Ecto neural progenitor cell (in vitro differentiated cells): ENCODE data around the gene TCIRG1.
A peak's percentile ranks its signal among the peaks of the same experiment; 100 is the strongest.

Source experiments
- DNase-seq: peaks from one replicate; pipeline ENCODE4 v3.0.0-alpha.2; 2018; ENCODE audit warnings: low spot score

TCIRG1 gene

DNA sequence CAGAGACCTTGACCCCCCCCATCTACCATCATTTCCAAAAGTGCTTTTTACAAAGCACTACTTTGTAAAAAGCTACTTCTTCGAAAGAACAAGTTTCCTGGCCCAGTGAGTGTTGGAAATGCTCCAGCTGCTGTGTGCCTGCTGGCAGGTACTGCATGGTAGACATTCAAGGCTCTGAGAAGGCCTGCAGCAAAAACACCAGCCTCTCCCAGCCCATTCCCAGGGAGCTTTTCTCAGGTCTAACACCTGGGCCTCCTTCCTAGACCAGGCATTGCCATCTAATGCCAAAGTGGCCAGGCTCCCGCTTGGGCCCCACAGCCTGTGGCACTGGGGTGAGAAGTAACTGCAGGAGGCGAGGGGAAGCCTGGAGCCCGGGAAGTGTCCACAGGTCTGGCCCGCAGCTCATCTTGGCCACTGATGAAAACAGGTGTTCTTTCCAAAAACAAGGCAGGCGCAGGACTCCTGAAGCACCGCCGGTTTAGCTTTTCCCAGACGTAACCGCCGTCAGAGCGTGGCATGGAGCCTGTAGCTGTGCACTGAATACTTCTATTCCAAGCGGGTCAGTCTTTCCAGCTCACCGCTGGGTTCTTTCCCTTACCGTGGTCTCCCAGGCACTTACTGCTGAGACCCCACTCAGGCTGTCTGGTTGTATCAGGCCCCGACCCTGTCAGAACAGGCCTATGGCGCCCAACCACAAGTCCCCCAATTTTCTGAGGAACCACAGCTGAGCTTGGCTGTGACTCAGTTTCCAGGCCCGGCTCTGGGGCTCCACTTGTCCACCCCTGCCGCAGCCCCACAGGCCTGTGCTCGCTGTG is 1.2 kb upstream of the TCIRG1 start:
- DNase-seq: no peak

DNA sequence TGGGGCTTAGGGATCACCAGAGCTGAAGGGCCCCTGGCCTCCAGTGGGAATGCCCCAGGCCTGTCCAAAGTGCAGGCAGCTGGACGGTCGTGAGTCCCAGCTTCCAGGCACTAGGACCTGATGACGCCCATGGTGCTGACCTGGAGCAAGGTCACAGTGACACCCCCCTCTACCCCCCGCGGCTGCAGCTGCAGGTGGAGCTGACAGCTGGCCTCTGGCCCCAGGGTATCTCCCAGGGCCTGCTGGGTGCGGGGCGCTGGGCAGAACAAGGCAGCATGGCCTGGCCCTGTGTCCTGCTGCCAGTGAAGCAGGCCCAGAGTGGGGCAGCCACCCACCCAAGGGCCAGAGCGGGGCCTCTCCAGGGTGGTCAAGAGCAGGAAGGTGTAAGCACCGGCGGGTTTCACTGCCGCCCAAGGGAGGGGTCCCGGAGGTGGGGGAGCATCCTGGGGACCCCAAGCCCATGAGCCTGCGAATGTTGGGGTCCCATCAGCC is 553 bp upstream of the TCIRG1 start:
- DNase-seq: peak; percentile 59

DNA sequence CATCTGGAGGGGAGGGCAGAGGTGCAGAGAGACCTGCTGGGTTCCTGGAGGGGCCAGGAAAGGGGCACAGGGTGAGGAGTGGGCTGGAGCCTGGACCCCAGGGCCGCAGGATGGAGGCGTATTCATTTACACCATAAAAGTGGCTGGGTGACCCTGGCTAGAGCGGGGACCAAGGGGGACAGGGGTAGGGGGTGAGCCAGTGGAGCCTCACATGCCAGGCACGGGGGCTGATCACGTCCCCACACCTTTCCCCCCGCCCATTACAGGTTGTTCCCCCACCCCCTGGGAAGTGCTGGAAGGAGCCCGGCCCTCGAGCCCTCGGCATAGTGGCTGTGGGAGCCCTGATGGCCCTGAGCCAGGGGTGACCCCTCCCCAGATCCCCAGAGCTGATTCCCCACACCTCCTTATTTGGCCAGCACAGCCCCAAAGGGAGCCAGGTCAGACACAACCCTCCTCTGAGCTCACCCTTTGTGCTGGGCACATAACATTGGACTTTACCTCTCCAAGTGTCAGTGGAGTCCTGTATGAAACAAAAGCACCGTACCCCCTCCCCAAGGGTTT is 781 bp downstream of the TCIRG1 start:
- no peak for DNase-seq

DNA sequence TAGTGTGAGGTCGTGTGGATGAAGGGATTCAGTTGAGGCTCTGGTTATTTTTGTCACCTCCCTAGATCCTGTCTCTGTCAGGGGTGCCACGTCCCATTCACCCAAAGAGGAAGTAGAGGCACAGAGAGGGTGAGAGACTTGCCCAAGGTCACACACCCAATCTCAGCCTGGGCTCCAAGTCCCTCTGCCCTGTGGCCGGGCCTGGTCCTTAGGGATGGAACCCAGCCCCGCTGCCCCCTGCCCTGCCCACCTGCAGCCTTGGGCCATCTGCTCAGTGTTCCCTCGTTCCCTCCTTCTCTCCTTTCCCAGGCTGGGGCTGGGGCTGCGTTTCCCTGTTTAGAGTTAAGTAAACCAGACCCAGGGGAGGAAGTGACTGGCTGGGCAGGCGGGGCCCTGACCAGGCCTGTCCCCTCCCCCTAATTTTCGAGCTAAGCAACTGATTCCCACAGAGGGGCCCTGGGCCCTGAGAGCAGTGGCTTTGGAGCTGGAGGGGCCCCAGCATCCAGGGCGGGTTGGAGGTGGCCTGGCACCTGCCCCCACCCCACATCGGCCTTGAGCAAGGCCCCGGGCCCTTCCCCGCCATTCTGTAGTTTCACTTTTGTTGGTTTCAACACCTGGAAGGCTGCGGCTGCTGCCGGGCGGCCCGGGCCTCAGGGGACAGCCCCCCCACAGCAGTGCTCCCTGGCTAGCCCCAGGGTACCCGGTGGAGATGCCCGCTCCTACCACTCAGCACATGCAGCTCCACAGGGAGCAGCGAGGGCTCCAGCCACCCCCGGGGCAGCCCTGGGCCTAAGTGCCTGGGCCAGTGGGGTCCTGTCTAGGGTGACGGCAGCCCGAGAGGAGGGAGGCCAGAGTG is 1.5 kb downstream of the TCIRG1 start:
- no peak for DNase-seq

DNA sequence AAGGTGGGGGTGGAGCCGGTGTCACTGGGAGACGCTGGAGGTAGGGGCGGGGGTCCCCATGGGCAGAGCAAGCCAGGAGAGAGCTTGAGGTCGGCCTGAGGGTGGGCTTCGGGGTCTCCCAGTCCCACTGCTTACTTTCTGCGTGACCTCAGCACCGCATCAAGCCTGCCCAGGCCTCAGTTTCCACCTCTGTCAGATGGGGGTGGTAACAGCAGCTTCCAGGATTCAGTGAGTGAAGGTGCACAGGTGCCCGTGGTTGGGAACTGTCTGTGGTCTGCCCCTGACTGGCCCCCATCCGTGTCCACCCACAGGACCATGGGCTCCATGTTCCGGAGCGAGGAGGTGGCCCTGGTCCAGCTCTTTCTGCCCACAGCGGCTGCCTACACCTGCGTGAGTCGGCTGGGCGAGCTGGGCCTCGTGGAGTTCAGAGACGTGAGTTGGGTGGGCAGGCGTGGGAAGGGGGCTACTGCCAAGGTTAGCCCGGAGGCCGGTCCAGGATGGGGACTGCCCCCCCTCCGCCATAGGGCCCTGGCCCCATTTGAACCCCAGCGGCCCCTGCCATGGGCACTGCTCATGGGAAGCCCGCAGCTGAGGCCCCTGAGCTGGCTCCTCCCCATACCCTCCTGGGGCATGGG is 2.2 kb downstream of the TCIRG1 start:
- no peak for DNase-seq

DNA sequence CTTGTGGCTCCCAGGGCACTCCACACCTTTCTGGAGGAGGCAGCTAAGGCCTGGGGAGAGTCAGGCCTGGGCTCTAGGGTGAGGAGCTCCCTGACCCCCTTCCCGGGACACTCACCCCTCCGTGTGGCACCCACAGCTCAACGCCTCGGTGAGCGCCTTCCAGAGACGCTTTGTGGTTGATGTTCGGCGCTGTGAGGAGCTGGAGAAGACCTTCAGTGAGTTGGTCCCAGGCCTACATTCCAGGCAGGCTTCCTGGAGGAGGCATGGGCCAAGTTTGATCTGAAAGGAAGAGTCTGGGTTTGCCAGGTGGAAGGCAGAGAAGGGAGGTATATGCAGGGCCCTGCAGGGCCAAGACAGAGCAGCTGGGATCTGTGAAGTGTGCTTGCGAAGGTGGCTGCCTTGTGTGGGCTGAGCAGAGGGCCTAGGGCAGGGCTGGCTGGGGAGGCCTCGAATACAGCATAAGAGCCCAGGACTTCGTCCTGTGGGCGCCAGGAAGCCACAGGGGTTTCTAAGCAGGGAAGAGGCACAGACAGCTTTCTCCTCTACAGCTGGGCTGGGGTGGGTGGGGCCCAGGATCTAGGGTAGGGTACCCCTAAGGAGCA is 2.9 kb downstream of the TCIRG1 start:
- no peak for DNase-seq

DNA sequence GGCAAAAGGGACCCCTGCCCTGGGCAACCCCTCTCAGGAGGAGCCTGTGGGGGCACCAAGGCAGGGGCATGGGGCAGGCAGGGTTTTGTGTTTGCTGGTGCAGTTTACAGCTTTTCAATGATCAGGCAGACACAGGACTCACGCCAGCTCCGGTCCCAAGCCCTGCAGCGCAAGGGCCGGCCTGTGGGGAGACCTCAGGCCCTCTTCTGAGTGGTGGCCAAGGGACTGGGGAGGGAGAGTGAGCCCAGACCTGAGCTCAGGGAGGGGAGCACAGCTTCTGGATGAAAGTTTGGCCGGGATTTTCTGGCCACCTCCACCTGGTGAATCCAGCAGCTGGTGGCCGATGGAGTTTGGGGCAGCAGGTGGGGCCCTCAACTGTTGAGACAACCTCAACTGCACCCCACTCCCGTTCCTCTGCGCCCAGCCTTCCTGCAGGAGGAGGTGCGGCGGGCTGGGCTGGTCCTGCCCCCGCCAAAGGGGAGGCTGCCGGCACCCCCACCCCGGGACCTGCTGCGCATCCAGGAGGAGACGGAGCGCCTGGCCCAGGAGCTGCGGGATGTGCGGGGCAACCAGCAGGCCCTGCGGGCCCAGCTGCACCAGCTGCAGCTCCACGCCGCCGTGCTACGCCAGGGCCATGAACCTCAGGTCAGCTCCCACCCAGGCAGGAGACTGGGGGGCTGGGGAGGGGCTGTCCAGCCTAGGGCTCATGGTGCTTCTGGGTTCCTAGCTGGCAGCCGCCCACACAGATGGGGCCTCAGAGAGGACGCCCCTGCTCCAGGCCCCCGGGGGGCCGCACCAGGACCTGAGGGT is 3.6 kb downstream of the TCIRG1 start:
- no peak for DNase-seq

DNA sequence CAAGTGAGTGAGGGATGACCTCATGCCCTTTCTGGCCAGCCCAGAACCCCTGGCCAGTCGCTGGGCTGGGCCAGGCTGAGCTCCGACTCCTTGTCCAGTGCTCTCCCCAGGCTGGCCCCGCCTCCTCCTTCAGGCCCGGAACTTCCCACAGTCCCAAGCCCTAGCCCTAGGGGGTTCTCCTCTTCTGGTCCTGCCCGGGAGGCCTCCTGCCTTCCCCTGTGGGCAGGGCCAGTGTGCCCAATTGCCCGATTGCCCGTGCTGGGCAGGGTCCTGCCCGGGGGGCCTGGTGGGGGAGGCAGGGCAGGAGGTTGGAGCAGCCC is 4.2 kb downstream of the TCIRG1 start:
- DNase-seq: no peak

DNA sequence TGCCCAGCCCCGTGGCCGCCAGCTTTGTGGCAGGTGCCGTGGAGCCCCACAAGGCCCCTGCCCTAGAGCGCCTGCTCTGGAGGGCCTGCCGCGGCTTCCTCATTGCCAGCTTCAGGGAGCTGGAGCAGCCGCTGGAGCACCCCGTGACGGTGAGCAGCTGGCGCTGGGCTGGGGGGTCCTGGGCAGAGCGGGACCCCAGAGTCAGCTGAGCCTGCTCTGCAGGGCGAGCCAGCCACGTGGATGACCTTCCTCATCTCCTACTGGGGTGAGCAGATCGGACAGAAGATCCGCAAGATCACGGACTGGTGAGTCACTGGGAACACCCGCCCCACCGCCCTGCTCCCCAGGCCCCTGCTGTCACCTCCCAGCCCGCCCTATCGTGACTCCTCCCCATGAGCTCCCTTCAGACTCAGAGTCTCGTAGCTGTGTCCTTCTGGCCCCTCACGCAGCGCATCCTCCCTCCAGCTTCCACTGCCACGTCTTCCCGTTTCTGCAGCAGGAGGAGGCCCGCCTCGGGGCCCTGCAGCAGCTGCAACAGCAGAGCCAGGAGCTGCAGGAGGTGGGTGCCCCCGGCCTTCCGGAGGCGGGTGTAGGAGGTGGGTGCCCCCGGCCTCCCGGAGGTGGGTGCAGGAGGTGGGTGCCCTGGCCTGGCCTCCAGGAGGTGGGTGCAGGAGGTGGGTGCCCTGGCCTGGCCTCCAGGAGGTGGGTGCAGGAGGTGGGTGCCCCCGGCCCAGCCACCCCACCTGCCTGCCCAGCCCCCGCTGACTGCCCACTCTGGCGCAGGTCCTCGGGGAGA is 4.7 kb downstream of the TCIRG1 start:
- DNase-seq: no peak

DNA sequence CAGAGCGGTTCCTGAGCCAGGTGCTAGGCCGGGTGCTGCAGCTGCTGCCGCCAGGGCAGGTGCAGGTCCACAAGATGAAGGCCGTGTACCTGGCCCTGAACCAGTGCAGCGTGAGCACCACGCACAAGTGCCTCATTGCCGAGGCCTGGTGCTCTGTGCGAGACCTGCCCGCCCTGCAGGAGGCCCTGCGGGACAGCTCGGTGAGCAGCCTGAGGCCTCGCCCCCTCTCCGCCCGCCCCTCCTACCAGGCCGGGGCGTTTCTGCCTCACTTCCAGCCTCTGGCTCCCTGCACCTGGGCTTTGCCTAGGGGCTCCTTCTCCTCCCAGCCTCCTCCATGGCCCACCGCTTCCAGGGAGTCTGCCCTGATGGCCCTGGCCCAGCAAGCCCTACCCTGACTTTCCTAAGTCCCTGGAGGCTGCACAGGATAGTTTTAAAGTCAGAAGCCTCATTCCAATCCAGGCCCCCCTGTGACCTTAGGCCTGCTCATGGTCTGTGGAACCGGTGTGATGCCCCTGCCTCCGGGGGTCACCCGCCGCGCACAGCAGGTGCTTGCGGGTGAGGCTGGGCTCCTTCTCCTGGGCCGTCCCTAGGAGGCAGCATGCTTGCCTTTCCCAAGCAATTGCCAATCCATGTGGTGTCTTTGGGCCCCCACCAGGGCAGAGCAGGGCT is 5.5 kb downstream of the TCIRG1 start:
- DNase-seq: peak; percentile 46

DNA sequence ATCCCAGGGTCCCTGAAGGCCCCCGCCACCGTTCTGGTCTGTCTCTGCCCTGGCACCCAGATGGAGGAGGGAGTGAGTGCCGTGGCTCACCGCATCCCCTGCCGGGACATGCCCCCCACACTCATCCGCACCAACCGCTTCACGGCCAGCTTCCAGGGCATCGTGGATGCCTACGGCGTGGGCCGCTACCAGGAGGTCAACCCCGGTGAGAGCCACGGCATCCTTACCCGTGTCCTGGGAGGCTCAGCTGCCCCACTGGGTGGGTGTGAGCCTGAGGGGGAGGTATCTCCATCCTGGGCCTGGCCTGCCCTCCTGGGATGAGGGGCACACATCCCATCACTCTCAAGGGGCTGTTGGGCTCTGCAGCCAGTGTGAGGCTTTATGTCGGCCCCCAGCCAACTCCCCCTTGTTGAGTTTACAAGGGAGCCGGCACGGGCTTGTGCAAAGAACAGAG is 6.1 kb downstream of the TCIRG1 start:
- DNase-seq: peak; percentile 43

DNA sequence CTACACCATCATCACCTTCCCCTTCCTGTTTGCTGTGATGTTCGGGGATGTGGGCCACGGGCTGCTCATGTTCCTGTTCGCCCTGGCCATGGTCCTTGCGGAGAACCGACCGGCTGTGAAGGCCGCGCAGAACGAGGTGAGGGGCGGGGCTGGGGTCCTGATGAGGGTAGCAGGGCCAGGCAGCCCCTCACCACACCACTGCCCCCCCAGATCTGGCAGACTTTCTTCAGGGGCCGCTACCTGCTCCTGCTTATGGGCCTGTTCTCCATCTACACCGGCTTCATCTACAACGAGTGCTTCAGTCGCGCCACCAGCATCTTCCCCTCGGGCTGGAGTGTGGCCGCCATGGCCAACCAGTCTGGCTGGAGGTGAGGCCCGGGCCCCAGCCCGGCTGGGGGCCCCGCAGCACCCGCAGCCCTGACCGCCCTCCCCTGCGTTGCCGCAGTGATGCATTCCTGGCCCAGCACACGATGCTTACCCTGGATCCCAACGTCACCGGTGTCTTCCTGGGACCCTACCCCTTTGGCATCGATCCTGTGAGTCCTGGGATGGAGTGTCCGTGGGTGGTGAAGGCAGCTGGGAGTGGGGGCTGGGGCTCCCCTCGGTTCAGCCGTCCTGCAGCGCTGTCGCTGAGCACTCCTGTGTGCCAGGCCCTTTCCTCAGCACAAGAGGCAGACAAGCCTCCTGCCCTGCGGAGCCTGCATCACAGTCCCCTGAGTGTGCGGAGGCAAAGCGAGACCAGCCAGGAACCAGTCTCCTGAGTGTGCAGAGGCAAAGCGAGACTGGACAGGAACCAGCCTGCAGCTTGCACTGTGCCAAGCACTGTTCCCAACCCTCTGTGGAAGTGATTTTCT is 8.8 kb downstream of the TCIRG1 start:
- no peak for DNase-seq

DNA sequence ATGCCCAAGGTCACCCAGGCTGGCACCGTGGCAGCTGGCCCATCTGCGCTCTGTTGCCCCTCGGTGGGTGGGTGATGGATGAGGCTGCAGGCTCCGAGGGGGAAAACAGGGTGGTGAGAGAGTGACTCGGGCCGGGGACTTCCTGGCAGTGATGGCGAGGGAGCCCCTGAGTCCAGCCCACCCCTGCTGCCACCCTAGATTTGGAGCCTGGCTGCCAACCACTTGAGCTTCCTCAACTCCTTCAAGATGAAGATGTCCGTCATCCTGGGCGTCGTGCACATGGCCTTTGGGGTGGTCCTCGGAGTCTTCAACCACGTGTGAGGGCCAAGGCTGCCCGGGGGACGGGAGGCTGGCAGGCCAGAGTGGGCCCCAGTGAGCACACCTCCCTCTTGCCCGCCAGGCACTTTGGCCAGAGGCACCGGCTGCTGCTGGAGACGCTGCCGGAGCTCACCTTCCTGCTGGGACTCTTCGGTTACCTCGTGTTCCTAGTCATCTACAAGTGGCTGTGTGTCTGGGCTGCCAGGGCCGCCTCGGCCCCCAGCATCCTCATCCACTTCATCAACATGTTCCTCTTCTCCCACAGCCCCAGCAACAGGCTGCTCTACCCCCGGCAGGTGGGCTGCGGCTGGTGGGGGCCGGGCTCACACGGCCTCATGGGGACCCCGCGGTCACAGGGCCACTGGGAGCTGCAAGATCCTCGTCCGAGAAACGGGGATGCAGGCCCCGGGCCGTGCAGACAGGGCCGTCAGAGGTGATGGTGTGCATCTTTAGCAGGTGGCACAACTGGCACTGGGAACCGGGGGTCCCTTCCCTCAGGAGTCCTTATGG is 10.1 kb downstream of the TCIRG1 start:
- peak; percentile 44 for DNase-seq

DNA sequence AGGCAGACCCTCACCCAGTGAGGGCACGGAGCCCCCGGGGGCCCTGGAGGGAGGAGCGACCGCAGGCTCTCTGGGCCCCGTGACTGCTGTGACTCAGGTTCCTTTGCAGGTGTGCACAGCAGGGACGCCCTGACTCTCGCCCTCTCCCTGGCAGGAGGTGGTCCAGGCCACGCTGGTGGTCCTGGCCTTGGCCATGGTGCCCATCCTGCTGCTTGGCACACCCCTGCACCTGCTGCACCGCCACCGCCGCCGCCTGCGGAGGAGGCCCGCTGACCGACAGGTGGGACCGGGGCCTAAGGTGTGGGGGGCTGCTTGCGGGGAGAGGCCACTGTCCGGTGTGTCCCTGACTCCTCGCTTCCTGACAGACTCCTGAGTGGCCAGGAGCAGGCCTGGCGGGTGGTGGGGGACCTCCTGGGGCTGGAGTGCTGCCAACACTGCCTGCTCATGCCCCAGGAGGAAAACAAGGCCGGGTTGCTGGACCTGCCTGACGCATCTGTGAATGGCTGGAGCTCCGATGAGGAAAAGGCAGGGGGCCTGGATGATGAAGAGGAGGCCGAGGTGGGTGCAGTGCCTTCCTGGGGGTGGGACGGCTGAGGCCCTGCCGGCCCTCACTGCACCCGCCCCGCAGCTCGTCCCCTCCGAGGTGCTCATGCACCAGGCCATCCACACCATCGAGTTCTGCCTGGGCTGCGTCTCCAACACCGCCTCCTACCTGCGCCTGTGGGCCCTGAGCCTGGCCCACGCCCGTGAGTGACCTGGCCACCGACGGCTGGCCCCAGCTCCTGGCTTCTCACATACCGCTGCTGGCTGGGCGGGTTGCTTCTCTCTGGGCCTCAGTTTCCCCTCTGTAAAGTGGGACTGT is 10.9 kb downstream of the TCIRG1 start:
- DNase-seq: peak; percentile 44

DNA sequence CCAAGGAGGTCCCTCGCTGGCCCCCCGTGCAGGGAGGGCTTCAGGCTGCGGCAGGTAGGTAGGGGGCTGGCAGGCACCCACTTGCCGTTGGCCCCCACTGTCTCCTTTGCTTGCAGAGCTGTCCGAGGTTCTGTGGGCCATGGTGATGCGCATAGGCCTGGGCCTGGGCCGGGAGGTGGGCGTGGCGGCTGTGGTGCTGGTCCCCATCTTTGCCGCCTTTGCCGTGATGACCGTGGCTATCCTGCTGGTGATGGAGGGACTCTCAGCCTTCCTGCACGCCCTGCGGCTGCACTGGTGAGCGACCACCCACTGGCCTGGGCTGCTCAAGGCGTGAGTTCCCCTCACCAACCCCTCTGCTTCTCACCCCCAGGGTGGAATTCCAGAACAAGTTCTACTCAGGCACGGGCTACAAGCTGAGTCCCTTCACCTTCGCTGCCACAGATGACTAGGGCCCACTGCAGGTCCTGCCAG is 11.6 kb downstream of the TCIRG1 start:
- DNase-seq: no peak
